B cell (primary cell): ENCODE results near the gene MREG. TPM values are rescaled to one million over a fixed set of nuclear protein-coding genes. Genes with fewer than 3 reads are reported as not detected.

Source experiments
- ATAC-seq: fragments of 200-7000 bp; cut with Tn5 transposase; one replicate; pipeline ENCODE4 v1.10.0; 2021; ENCODE audit warnings: low read depth, mild to moderate bottlenecking, moderate number of reproducible peaks, moderate library complexity
- CTCF ChIA-PET: fragments of 350-600 bp; sonication (Branson Sonifier 250); formaldehyde crosslinking; loops from one replicate; lab custom pipeline; 2021; ENCODE audit warnings: antibody characterized with exemption, inconsistent platforms; lab: Charles Lee
- POLR2A ChIA-PET: fragments of 350-600 bp; sonication (Branson Sonifier 250); formaldehyde crosslinking; loops from one replicate; lab custom pipeline; 2021; ENCODE audit warnings: antibody characterized with exemption; lab: Charles Lee
- DNase-seq: peaks from one replicate; pipeline ENCODE4 v3.0.0; 2013
- H2AFZ ChIP-seq: 2 replicates; pipeline ENCODE4 v1.6.1; 2012; ENCODE audit warnings: mild to moderate bottlenecking, low read depth, low read length; ENCODE audit not compliant: insufficient read depth, poor library complexity, severe bottlenecking
- H3K27ac ChIP-seq, 2 donors: 1 replicate in 1 of 2; 2 replicates in 1 of 2; pipeline ENCODE4 v1.5.1; 2012 to 2013; ENCODE audit warnings: low read length in 2 of 2, mild to moderate bottlenecking in 2 of 2, moderate library complexity in 1 of 2
- H3K27me3 ChIP-seq, 4 experiments: fragments of 200-600 bp in 1 of 4; sonication (generic) in 1 of 4; replicated peaks in 1 of 4; 1 replicate in 2 of 4; 2 replicates in 2 of 4; pipeline versions ENCODE4 v1.6.1 to v1.7.0; 2013 to 2016; ENCODE audit warnings: low read length in 3 of 4, mild to moderate bottlenecking in 2 of 4, mixed read lengths in 1 of 4, moderate library complexity in 1 of 4; ENCODE audit not compliant: insufficient read depth in 4 of 4, control insufficient read depth in 3 of 4; ENCODE audit errors: control extremely low read depth in 1 of 4
- H3K36me3 ChIP-seq, 2 experiments: replicated peaks in 1 of 2; 1 replicate in 1 of 2; 2 replicates in 1 of 2; pipeline versions ENCODE4 v1.6.1 to v1.7.1; 2013; ENCODE audit warnings: low read length in 1 of 2; ENCODE audit not compliant: insufficient read depth in 2 of 2, control insufficient read depth in 1 of 2; ENCODE audit errors: control extremely low read depth in 1 of 2, extremely low read depth in 1 of 2
- H3K4me1 ChIP-seq, 2 donors: fragments of 200-600 bp in 1 of 2; sonication (generic) in 1 of 2; 1 replicate in 1 of 2; 2 replicates in 1 of 2; pipeline versions ENCODE4 v1.5.1 to v1.6.1; 2013 to 2017; ENCODE audit warnings: low read length in 2 of 2; ENCODE audit not compliant: control insufficient read depth in 2 of 2, insufficient read depth in 2 of 2
- H3K4me2 ChIP-seq: replicated peaks from 2 replicates; pipeline ENCODE3; 2012; ENCODE audit warnings: mild to moderate bottlenecking, low read depth, low read length; ENCODE audit not compliant: poor library complexity, severe bottlenecking
- H3K4me3 ChIP-seq, 5 experiments: fragments of 200-600 bp in 1 of 5; sonication (generic) in 1 of 5; 1 replicate in 3 of 5; 2 replicates in 2 of 5; pipeline versions ENCODE4 v1.5.1 to v1.7.0; 2011 to 2016; ENCODE audit warnings: low read length in 4 of 5, mild to moderate bottlenecking in 4 of 5, low read depth in 2 of 5, control low read depth in 1 of 5, moderate library complexity in 1 of 5; ENCODE audit not compliant: insufficient read depth in 1 of 5; ENCODE audit errors: control extremely low read depth in 1 of 5, extremely low read depth in 1 of 5
- H3K79me2 ChIP-seq: fragments of 200-600 bp; sonication (generic); one replicate; pipeline ENCODE4 v1.6.0; 2016; ENCODE audit warnings: low read length; ENCODE audit not compliant: control insufficient read depth, insufficient read depth
- H3K9ac ChIP-seq: fragments of 200-600 bp; sonication (generic); 2 replicates; pipeline ENCODE4 v1.6.1; 2017; ENCODE audit warnings: mild to moderate bottlenecking, low read length, moderate library complexity
- H3K9me3 ChIP-seq, 3 donors: one replicate each; pipeline versions ENCODE4 v1.6.1 to v1.7.1; 2013; ENCODE audit warnings: low read length in 2 of 3; ENCODE audit not compliant: control insufficient read depth in 2 of 3, insufficient read depth in 1 of 3; ENCODE audit errors: control extremely low read depth in 1 of 3
- H4K20me1 ChIP-seq: 2 replicates; pipeline ENCODE4 v1.6.0; 2012; ENCODE audit warnings: mild to moderate bottlenecking, low read length; ENCODE audit not compliant: insufficient read depth, control insufficient read depth, poor library complexity, severe bottlenecking
- H3K27ac Mint-ChIP-seq: one replicate; pipeline ENCODE4 v1.8.0; 2021; ENCODE audit warnings: mixed read lengths
- H3K27me3 Mint-ChIP-seq: one replicate; pipeline ENCODE4 v1.8.0; 2021; ENCODE audit warnings: mixed read lengths
- H3K4me1 Mint-ChIP-seq: one replicate; pipeline ENCODE4 v1.8.0; 2021; ENCODE audit warnings: mixed read lengths
- H3K4me3 Mint-ChIP-seq: one replicate; pipeline ENCODE4 v1.8.0; 2021; ENCODE audit warnings: mixed read lengths
- H3K9me3 Mint-ChIP-seq: one replicate; pipeline ENCODE4 v1.8.0; 2022; ENCODE audit warnings: mixed read lengths; ENCODE audit not compliant: insufficient read depth
- EZH2 ChIP-seq: IDR thresholded peaks from 2 replicates; pipeline ENCODE4 v1.6.1; 2012; ENCODE audit warnings: borderline replicate concordance, low read depth, mild to moderate bottlenecking, moderate library complexity, low read length; ENCODE audit not compliant: insufficient read depth, poor library complexity, severe bottlenecking
- WGBS: methylation state at CpG from one replicate; pipeline ENCODE4 v1.1.5; 2013; ENCODE audit warnings: missing lambda C conversion rate; ENCODE audit not compliant: insufficient coverage; 5-methylcytosine and 5-hydroxymethylcytosine counted together
- intact Hi-C: fragments of 100-400 bp; cut with micrococcal nuclease; formaldehyde crosslinking; loops from one replicate; pipeline ENCODE4 v1.10.0; 2022
- polyA plus RNA-seq: library from polyadenylated mRNA; depleted of rRNA; stranded (reverse); fragments of >200 nt; gene quantifications from 2 replicates; pipeline ENCODE4 v1.2.3, GENCODE V29; 2012
- total RNA-seq, 2 donors: library from RNA; stranded (reverse); fragments of 120-200 nt in 1 of 2; gene quantifications; 1 replicate in 1 of 2; 2 replicates in 1 of 2; pipeline versions ENCODE4 v1.2.3 to v1.2.4, GENCODE V29; 2013 to 2022
- TF ChIP-seq, protein P1 (sequence below): fragments of 200-600 bp; IDR thresholded peaks from one replicate; pipeline ENCODE4 v1.8.0; 2022; ENCODE audit warnings: antibody characterized with exemption, mild to moderate bottlenecking

MREG gene
- total and polyA plus RNA-seq, 2 donors (not counting 1 experiment from before 2014, with no cell fraction given), result 2.1 to 5.7 TPM

DNA sequence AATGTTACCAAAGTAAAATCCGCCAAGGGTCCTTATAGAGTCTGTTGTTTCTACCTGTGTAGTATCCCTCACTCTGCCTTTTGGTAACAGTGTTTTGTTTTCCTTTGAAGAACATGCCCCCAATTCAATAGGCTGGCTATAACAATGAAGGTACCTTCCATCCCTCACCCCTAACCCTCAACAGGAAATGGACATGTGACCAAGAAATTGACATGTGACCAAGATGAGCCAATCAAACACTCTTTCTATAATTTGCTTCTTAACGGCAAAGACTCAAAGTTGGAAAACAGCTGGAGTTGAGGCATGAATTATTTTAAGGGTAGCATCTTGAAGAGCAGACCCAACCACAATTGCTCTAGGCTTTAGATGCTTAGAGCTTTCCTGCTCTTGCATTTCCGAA is 5.4 kb upstream of the MREG start:
- Histone ChIP-seq H3K79me2 (peaks cover 7% of the 10 kb centered on the region), H3K4me3 (no peak overlapping the region), H2AFZ (no peak overlapping the region), H3K27me3 (no peaks in the 10 kb centered on the region), H3K9ac (no peak overlapping the region), H3K36me3 (no peaks in the 10 kb centered on the region), H4K20me1 (no peaks in the 10 kb centered on the region), H3K27ac (no peak overlapping the region), H3K4me2 (no peak overlapping the region), H3K4me1 (peaks cover 19 to 28% of the 10 kb centered on the region in 2 donors), H3K9me3 (no peaks in the 10 kb centered on the region)
- H3K9me3 Mint-ChIP-seq, result peaks cover 3% of the 10 kb centered on the region
- no peak overlapping the region for H3K4me3 Mint-ChIP-seq
- ATAC-seq (no peak), DNase-seq (no peak)
- ChIA-PET CTCF (interaction anchor here (1.0 to 1.8 kb wide), 2 partner anchors 15 to 69 kb away, joined by 4 to 8 read pairs; no protein-coding TSS in a partner anchor), POLR2A (no interaction called here)
- no peak overlapping the region for H3K27ac Mint-ChIP-seq
- intact Hi-C loops, result loop anchor here (10.0 kb wide), 2 partner anchors 476 to 1204 kb away; partner anchors contain the start of gene RPL37A
- no CpG with 5 or more reads among the region's 3 CpGs for WGBS
- no peak for TF ChIP-seq EZH2
- TF ChIP-seq, protein P1, sequence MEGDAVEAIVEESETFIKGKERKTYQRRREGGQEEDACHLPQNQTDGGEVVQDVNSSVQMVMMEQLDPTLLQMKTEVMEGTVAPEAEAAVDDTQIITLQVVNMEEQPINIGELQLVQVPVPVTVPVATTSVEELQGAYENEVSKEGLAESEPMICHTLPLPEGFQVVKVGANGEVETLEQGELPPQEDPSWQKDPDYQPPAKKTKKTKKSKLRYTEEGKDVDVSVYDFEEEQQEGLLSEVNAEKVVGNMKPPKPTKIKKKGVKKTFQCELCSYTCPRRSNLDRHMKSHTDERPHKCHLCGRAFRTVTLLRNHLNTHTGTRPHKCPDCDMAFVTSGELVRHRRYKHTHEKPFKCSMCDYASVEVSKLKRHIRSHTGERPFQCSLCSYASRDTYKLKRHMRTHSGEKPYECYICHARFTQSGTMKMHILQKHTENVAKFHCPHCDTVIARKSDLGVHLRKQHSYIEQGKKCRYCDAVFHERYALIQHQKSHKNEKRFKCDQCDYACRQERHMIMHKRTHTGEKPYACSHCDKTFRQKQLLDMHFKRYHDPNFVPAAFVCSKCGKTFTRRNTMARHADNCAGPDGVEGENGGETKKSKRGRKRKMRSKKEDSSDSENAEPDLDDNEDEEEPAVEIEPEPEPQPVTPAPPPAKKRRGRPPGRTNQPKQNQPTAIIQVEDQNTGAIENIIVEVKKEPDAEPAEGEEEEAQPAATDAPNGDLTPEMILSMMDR, result no peak
- no peaks in the 10 kb centered on the region for H3K27me3 Mint-ChIP-seq
- H3K4me1 Mint-ChIP-seq, result peaks cover 32% of the 10 kb centered on the region

DNA sequence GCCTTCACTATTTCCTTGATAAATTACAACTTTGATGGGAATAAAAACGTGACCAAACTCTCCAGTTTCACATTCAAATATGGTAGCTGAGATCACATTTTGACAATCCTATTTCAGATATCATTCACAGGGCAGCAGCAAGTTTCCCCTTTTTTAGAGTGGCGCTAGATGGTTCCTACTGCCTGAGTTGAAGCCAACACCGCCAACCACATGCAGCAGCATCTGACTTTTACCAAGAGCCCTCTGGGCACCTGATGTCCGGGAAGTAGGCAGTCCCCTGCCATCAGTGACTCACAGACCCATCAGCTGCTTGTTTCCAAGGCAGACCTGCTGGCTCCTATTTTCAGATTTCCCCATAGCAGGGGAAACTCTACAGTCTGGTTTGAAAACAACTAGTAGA is 4.0 kb upstream of the MREG start:
- no peak overlapping the region for H3K27ac ChIP-seq
- no peak for ATAC-seq
- H4K20me1 ChIP-seq, result no peaks in the 10 kb centered on the region
- Mint-ChIP-seq H3K4me1 (peaks cover 41% of the 10 kb centered on the region), H3K4me3 (no peak overlapping the region), H3K27ac (no peak overlapping the region), H3K9me3 (peaks cover 3% of the 10 kb centered on the region), H3K27me3 (no peaks in the 10 kb centered on the region)
- no peak overlapping the region for H3K4me3 ChIP-seq
- no peak overlapping the region for H2AFZ ChIP-seq
- H3K4me2 ChIP-seq, result no peak overlapping the region
- intact Hi-C loops, result loop anchor here (10.0 kb wide), 2 partner anchors 477 to 1203 kb away; partner anchors contain the start of gene RPL37A
- TF ChIP-seq, protein P1, result no peak
- no peak for TF ChIP-seq EZH2
- 28% methylated on average over 4 of the region's 4 CpGs for WGBS
- no peak overlapping the region for H3K9ac ChIP-seq
- H3K36me3 ChIP-seq, result no peaks in the 10 kb centered on the region
- H3K79me2 ChIP-seq, result peaks cover 15% of the 10 kb centered on the region
- CTCF ChIA-PET, result interaction anchor here (0.7 to 2.2 kb wide), 3 partner anchors 11 to 40 kb away, joined by 3 to 8 read pairs (median 6); no protein-coding TSS in a partner anchor
- POLR2A ChIA-PET, result interaction anchor here (0.6 kb wide), 1 partner anchor 62 kb away, joined by 3 read pairs; no protein-coding TSS in a partner anchor
- peaks cover 25 to 37% of the 10 kb centered on the region in 2 donors for H3K4me1 ChIP-seq
- peak; percentile 52 for DNase-seq
- H3K9me3 ChIP-seq, result no peaks in the 10 kb centered on the region
- no peaks in the 10 kb centered on the region for H3K27me3 ChIP-seq
